CD14-positive monocyte (primary cell): ENCODE results near the gene CAMTA1. TPM values are rescaled to one million over a fixed set of nuclear protein-coding genes. Genes with fewer than 3 reads are reported as not detected.

Experiments
- DNase-seq, 3 donors: peaks; one replicate each; pipeline ENCODE4 v3.0.0-alpha.2; 2011 to 2022
- H2AFZ ChIP-seq: 2 replicates; pipeline ENCODE4 v1.6.0; 2012; ENCODE audit warnings: mild to moderate bottlenecking, low read depth, low read length, inconsistent platforms; ENCODE audit not compliant: insufficient read depth, poor library complexity, severe bottlenecking
- H3K27ac ChIP-seq, 2 donors: 1 replicate in 1 of 2; 2 replicates in 1 of 2; pipeline ENCODE4 v1.5.1; 2012 to 2013; ENCODE audit warnings: low read length in 2 of 2, control low read depth in 1 of 2, inconsistent platforms in 1 of 2, low read depth in 1 of 2, mild to moderate bottlenecking in 1 of 2
- H3K27me3 ChIP-seq, 2 donors: one replicate each; pipeline versions ENCODE4 v1.6.0 to v1.6.1; 2011 to 2013; ENCODE audit warnings: low read length in 2 of 2; ENCODE audit not compliant: control insufficient read depth in 2 of 2, insufficient read depth in 2 of 2
- H3K36me3 ChIP-seq, 2 donors: replicated peaks in 1 of 2; 1 replicate in 1 of 2; 2 replicates in 1 of 2; pipeline versions ENCODE4 v1.5.1 to v1.6.1; 2012 to 2013; ENCODE audit warnings: low read length in 2 of 2, control low read depth in 1 of 2, inconsistent platforms in 1 of 2, mild to moderate bottlenecking in 1 of 2; ENCODE audit not compliant: insufficient read depth in 2 of 2, control insufficient read depth in 1 of 2
- H3K4me1 ChIP-seq, 2 donors: 1 replicate in 1 of 2; 2 replicates in 1 of 2; pipeline versions ENCODE4 v1.5.1 to v1.6.1; 2012 to 2013; ENCODE audit warnings: low read length in 2 of 2, control low read depth in 1 of 2, inconsistent platforms in 1 of 2, mild to moderate bottlenecking in 1 of 2, moderate library complexity in 1 of 2; ENCODE audit not compliant: insufficient read depth in 2 of 2, control insufficient read depth in 1 of 2
- H3K4me2 ChIP-seq: replicated peaks from 2 replicates; pipeline ENCODE3; 2012; ENCODE audit warnings: low read length, moderate library complexity, mild to moderate bottlenecking; ENCODE audit not compliant: poor library complexity, severe bottlenecking; ENCODE audit errors: extremely low read depth
- H3K4me3 ChIP-seq, 3 experiments: fragments of 200-600 bp in 1 of 3; sonication (generic) in 1 of 3; replicated peaks in 1 of 3; 1 replicate in 2 of 3; 2 replicates in 1 of 3; pipeline ENCODE4 v1.5.1; 2011 to 2013; ENCODE audit warnings: low read length in 3 of 3, mild to moderate bottlenecking in 3 of 3, control low read depth in 2 of 3, low read depth in 2 of 3, inconsistent platforms in 1 of 3, moderate library complexity in 1 of 3
- H3K79me2 ChIP-seq: 2 replicates; pipeline ENCODE4 v1.6.0; 2012; ENCODE audit warnings: mild to moderate bottlenecking, control low read depth, inconsistent platforms, low read length, moderate library complexity; ENCODE audit not compliant: insufficient read depth
- H3K9ac ChIP-seq: 2 replicates; pipeline ENCODE4 v1.6.0; 2017; ENCODE audit warnings: low read length, mild to moderate bottlenecking; ENCODE audit not compliant: insufficient read depth, poor library complexity, severe bottlenecking
- H3K9me3 ChIP-seq, 2 donors: replicated peaks in 1 of 2; 1 replicate in 1 of 2; 2 replicates in 1 of 2; pipeline versions ENCODE4 v1.5.1 to v1.6.1; 2012 to 2013; ENCODE audit warnings: low read length in 2 of 2, control low read depth in 1 of 2; ENCODE audit not compliant: control insufficient read depth in 1 of 2, insufficient read depth in 1 of 2
- H4K20me1 ChIP-seq: 2 replicates; pipeline ENCODE4 v1.6.0; 2012; ENCODE audit warnings: mild to moderate bottlenecking, low read length, control low read depth, moderate library complexity; ENCODE audit not compliant: insufficient read depth
- H3K27ac Mint-ChIP-seq, 7 donors: one replicate each; pipeline ENCODE4 v1.8.0; 2020; ENCODE audit warnings: mild to moderate bottlenecking in 7 of 7, mixed read lengths in 7 of 7, moderate library complexity in 6 of 7, inconsistent platforms in 2 of 7
- H3K27me3 Mint-ChIP-seq, 3 donors: one replicate each; pipeline ENCODE4 v1.8.0; 2021 to 2022; ENCODE audit warnings: low read depth in 3 of 3, mild to moderate bottlenecking in 3 of 3, mixed read lengths in 3 of 3, moderate library complexity in 3 of 3, inconsistent platforms in 1 of 3
- H3K36me3 Mint-ChIP-seq, 2 donors: one replicate each; pipeline ENCODE4 v1.8.0; 2020; ENCODE audit warnings: mixed read lengths in 2 of 2, inconsistent platforms in 1 of 2, mild to moderate bottlenecking in 1 of 2
- H3K4me1 Mint-ChIP-seq: one replicate; pipeline ENCODE4 v1.8.0; 2020; ENCODE audit warnings: mild to moderate bottlenecking, mixed read lengths
- H3K4me3 Mint-ChIP-seq, 2 donors: one replicate each; pipeline ENCODE4 v1.8.0; 2020; ENCODE audit warnings: mild to moderate bottlenecking in 2 of 2, mixed read lengths in 2 of 2, moderate library complexity in 1 of 2
- H3K9me3 Mint-ChIP-seq, 7 donors: one replicate each; pipeline ENCODE4 v1.8.0; 2020 to 2022; ENCODE audit warnings: mixed read lengths in 7 of 7, mild to moderate bottlenecking in 6 of 7, moderate library complexity in 6 of 7, inconsistent platforms in 2 of 7
- CTCF ChIP-seq: fragments of 200-600 bp; IDR thresholded peaks from one replicate; pipeline ENCODE4 v1.8.0; 2022; ENCODE audit warnings: antibody characterized with exemption, mild to moderate bottlenecking
- WGBS: methylation state at CpG from one replicate; pipeline ENCODE4 v1.1.5; 2013; ENCODE audit warnings: missing lambda C conversion rate; ENCODE audit not compliant: insufficient coverage; 5-methylcytosine and 5-hydroxymethylcytosine counted together
- intact Hi-C, 2 donors: fragments of 100-400 bp; cut with micrococcal nuclease; formaldehyde crosslinking; loops; one replicate each; pipeline versions ENCODE4 v1.15.0 to v1.15.1; 2023
- polyA plus RNA-seq, 3 donors: library from polyadenylated mRNA; depleted of rRNA in 1 of 3; unstranded in 2 of 3; stranded (reverse) in 1 of 3; fragments of 300-500 nt in 2 of 3; fragments of >200 nt in 1 of 3; fragmentation: Illumina TruSeq in 2 of 3; gene quantifications; 1 replicate in 2 of 3; 2 replicates in 1 of 3; pipeline ENCODE4 v1.2.3, GENCODE V29; 2012 to 2021

Gene CAMTA1
- polyA plus RNA-seq, 3 donors = 52.0 to 89.6 (median 78.3) TPM

DNA sequence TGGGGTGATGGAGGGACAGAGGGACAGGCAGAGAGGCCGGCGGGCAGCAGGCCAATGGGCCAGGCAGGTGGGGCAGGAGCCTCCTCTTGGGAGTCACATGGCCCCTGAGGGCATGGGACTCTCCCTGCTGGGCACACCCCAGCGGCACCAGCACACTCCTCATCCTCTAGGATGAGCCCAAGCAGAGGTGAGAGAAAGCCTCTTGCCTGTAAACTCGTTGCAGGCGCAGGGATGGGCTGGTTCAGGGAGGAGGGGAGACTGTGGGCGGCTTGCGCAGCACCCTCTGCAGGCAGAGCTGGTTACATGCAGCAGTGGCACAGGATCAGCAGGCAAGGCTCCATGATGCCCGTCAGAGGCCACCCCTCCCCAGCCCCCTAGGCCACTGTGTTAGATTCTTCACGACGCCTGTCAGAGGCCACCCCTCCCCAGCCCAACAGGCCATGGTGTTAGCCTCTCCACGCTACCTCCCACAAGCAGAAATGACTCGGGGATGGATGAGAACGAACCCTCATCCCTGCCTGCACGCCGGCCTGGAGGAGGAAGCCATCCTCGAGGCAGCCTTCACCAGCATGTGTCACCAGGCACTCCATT is 776.2 kb downstream of the CAMTA1 start:
- Mint-ChIP-seq H3K4me3 (no peak overlapping the region), H3K4me1 (no peaks in the 10 kb centered on the region), H3K9me3 (no peaks in the 10 kb centered on the region), H3K27me3 (peaks cover under 1 to 6% (median 2%) of the 10 kb centered on the region in 3 donors), H3K27ac (no peak overlapping the region), H3K36me3 (no peaks in the 10 kb centered on the region)
- H3K4me3 ChIP-seq = no peak overlapping the region
- H3K4me2 ChIP-seq = no peak overlapping the region
- no peaks in the 10 kb centered on the region for H3K36me3 ChIP-seq
- 75% methylated on average over 12 of the region's 16 CpGs for WGBS
- H3K27me3 ChIP-seq = no peaks in the 10 kb centered on the region
- no peak overlapping the region for H2AFZ ChIP-seq
- H3K9me3 ChIP-seq = no peaks in the 10 kb centered on the region
- no peaks in the 10 kb centered on the region for H4K20me1 ChIP-seq
- TF ChIP-seq CTCF = peak; percentile 16
- H3K9ac ChIP-seq = no peak overlapping the region
- H3K27ac ChIP-seq = no peak overlapping the region
- no peak for DNase-seq
- intact Hi-C loops = no loop called here
- H3K79me2 ChIP-seq = no peaks in the 10 kb centered on the region
- H3K4me1 ChIP-seq = no peaks in the 10 kb centered on the region

- no peak for TF ChIP-seq CTCF
- no peak overlapping the region for H3K4me3 ChIP-seq
- intact Hi-C loops = no loop called here
- Mint-ChIP-seq H3K4me1 (no peaks in the 10 kb centered on the region), H3K36me3 (no peaks in the 10 kb centered on the region), H3K27me3 (peaks cover 0 to 5% (median 2%) of the 10 kb centered on the region in 3 donors), H3K27ac (no peak overlapping the region), H3K9me3 (no peaks in the 10 kb centered on the region), H3K4me3 (no peak overlapping the region)
- no peak overlapping the region for H2AFZ ChIP-seq
- DNase-seq = no peak
- WGBS = 96% methylated on average over 22 of the region's 26 CpGs
- H3K9me3 ChIP-seq = no peaks in the 10 kb centered on the region
- H3K4me1 ChIP-seq = no peaks in the 10 kb centered on the region
- no peak overlapping the region for H3K27ac ChIP-seq
- H4K20me1 ChIP-seq = no peaks in the 10 kb centered on the region
- no peak overlapping the region for H3K9ac ChIP-seq
- H3K79me2 ChIP-seq = no peaks in the 10 kb centered on the region
- no peak overlapping the region for H3K4me2 ChIP-seq
- H3K27me3 ChIP-seq = no peaks in the 10 kb centered on the region
- H3K36me3 ChIP-seq = no peaks in the 10 kb centered on the region
Observed at GRCh38 chr1:7561936-7562728, 776.9 kb downstream of the CAMTA1 start.
